ENCODE results near the gene EHMT1.

- TF ChIP-seq CTCF (IDR thresholded peaks at IDR 0.05) (no peak), JUN (IDR thresholded peaks at IDR 0.05) (no peak), ELK1 (IDR thresholded peaks at IDR 0.05; ENCODE audit: low read depth, low read length) (no peak), CEBPB (IDR thresholded peaks at IDR 0.05) (no peak), FOSL2 (IDR thresholded peaks at IDR 0.05) (no peak), FOSL2 (CRISPR knock-in tag; IDR thresholded peaks at IDR 0.05) (no peak), RCOR1 (IDR thresholded peaks at IDR 0.05; ENCODE audit: low read depth, low read length) (no peak), POLR2A (IDR thresholded peaks at IDR 0.05; ENCODE audit: low read length) (no peak), USF2 (IDR thresholded peaks at IDR 0.05) (no peak), HDAC2 (IDR thresholded peaks at IDR 0.05) (no peak)
Measured at GRCh38 chr9:137711678-137712105, 92.9 kb downstream of the EHMT1 start.

Data from A549 (cell line).